Measurements from ENCODE around the gene FNDC10. TPM values are rescaled to one million over a fixed set of nuclear protein-coding genes. Genes with fewer than 3 reads are reported as not detected.

The FNDC10 gene
- total RNA-seq, 1 donor from 2014 or later = 11.9 TPM

- TF ChIP-seq CTCF (IDR thresholded peaks at IDR 0.05; ENCODE audit: partially characterized antibody, unreplicated experiment) = no peak
- DNase-seq = no peak
- Mint-ChIP-seq H3K9me3 (ENCODE audit: unreplicated experiment) (peaks cover 8% of the 10 kb centered on the region), H3K27ac (ENCODE audit: unreplicated experiment) (no peak overlapping the region), H3K4me1 (ENCODE audit: low read depth, unreplicated experiment) (no peaks in the 10 kb centered on the region), H3K4me3 (ENCODE audit: unreplicated experiment) (no peak overlapping the region), H3K36me3 (ENCODE audit: unreplicated experiment) (no peaks in the 10 kb centered on the region), H3K27me3 (ENCODE audit: unreplicated experiment) (peaks cover 4% of the 10 kb centered on the region)
These were observed 10.0 kb upstream of the FNDC10 start for GRCh38 chr1:1609822-1610485.

- peaks cover 1% of the 10 kb centered on the region for H3K27me3 Mint-ChIP-seq (ENCODE audit: unreplicated experiment)
- no peaks in the 10 kb centered on the region for H3K36me3 Mint-ChIP-seq (ENCODE audit: unreplicated experiment)
- H3K27ac Mint-ChIP-seq (ENCODE audit: unreplicated experiment) = no peak overlapping the region
- H3K4me3 Mint-ChIP-seq (ENCODE audit: unreplicated experiment) = no peak overlapping the region
- DNase-seq = no peak
- H3K4me1 Mint-ChIP-seq (ENCODE audit: low read depth, unreplicated experiment) = no peaks in the 10 kb centered on the region
- peaks cover 4% of the 10 kb centered on the region for H3K9me3 Mint-ChIP-seq (ENCODE audit: unreplicated experiment)
- TF ChIP-seq CTCF (IDR thresholded peaks at IDR 0.05; ENCODE audit: partially characterized antibody, unreplicated experiment) = no peak
These were observed 6.3 kb upstream of the FNDC10 start for GRCh38 chr1:1606232-1606631.

GRCh38 chr1:1605724-1606123, 5.8 kb upstream of the FNDC10 start:
- no peak overlapping the region for H3K27ac Mint-ChIP-seq (ENCODE audit: unreplicated experiment)

GRCh38 chr1:1605034-1605591, 5.2 kb upstream of the FNDC10 start:
- DNase-seq = no peak
- H3K4me3 Mint-ChIP-seq (ENCODE audit: unreplicated experiment) = no peak overlapping the region
- no peak for TF ChIP-seq CTCF (IDR thresholded peaks at IDR 0.05; ENCODE audit: partially characterized antibody, unreplicated experiment)
- H3K4me1 Mint-ChIP-seq (ENCODE audit: low read depth, unreplicated experiment) = no peaks in the 10 kb centered on the region
- peaks cover 1% of the 10 kb centered on the region for H3K27me3 Mint-ChIP-seq (ENCODE audit: unreplicated experiment)
- peaks cover 4% of the 10 kb centered on the region for H3K9me3 Mint-ChIP-seq (ENCODE audit: unreplicated experiment)
- H3K36me3 Mint-ChIP-seq (ENCODE audit: unreplicated experiment) = no peaks in the 10 kb centered on the region
- H3K27ac Mint-ChIP-seq (ENCODE audit: unreplicated experiment) = no peak overlapping the region

More at GRCh38 chr1:1605724-1606123, 5.8 kb upstream of the FNDC10 start:
- DNase-seq = no peak
- Mint-ChIP-seq H3K9me3 (ENCODE audit: unreplicated experiment) (peaks cover 4% of the 10 kb centered on the region), H3K36me3 (ENCODE audit: unreplicated experiment) (no peaks in the 10 kb centered on the region), H3K4me3 (ENCODE audit: unreplicated experiment) (no peak overlapping the region), H3K4me1 (ENCODE audit: low read depth, unreplicated experiment) (no peaks in the 10 kb centered on the region), H3K27me3 (ENCODE audit: unreplicated experiment) (peaks cover 1% of the 10 kb centered on the region)
- TF ChIP-seq CTCF (IDR thresholded peaks at IDR 0.05; ENCODE audit: partially characterized antibody, unreplicated experiment) = no peak

- no peak overlapping the region for H3K27ac Mint-ChIP-seq (ENCODE audit: unreplicated experiment)
- H3K27me3 Mint-ChIP-seq (ENCODE audit: unreplicated experiment) = peaks cover 1% of the 10 kb centered on the region
- H3K36me3 Mint-ChIP-seq (ENCODE audit: unreplicated experiment) = no peaks in the 10 kb centered on the region
- DNase-seq = no peak
- no peak for TF ChIP-seq CTCF (IDR thresholded peaks at IDR 0.05; ENCODE audit: partially characterized antibody, unreplicated experiment)
- no peaks in the 10 kb centered on the region for H3K4me1 Mint-ChIP-seq (ENCODE audit: low read depth, unreplicated experiment)
- no peak overlapping the region for H3K4me3 Mint-ChIP-seq (ENCODE audit: unreplicated experiment)
- H3K9me3 Mint-ChIP-seq (ENCODE audit: unreplicated experiment) = peaks cover 4% of the 10 kb centered on the region
These were observed 4.6 kb upstream of the FNDC10 start for GRCh38 chr1:1604374-1605033.

All from glutamatergic neuron (in vitro differentiated cells).